GM20000 (cell line): Measurements from ENCODE around the gene SRPX.

ENCODE experiments used
- DNase-seq: peaks from one replicate; pipeline ENCODE4 v3.0.0; 2012; ENCODE audit warnings: low spot score
- CTCF ChIP-seq: IDR thresholded peaks from 2 replicates; pipeline ENCODE4 v1.5.1; 2012; ENCODE audit warnings: mild to moderate bottlenecking, control low read depth; ENCODE audit errors: extremely low read depth, missing control alignments

Gene SRPX

GRCh38 chrX:38221391-38221929 lies 789 bp upstream of the SRPX start:
- no peak for TF ChIP-seq CTCF
- DNase-seq = no peak

- peak; percentile 23 for DNase-seq
- TF ChIP-seq CTCF = peak; percentile 10
Measured at GRCh38 chrX:38220024-38220414, 652 bp downstream of the SRPX start.

- DNase-seq = no peak
- no peak for TF ChIP-seq CTCF
Measured at GRCh38 chrX:38216642-38217041, 4.0 kb downstream of the SRPX start.

- TF ChIP-seq CTCF = no peak
- no peak for DNase-seq
Measured at GRCh38 chrX:38214551-38215531, 5.8 kb downstream of the SRPX start.

GRCh38 chrX:38214044-38214443 lies 6.6 kb downstream of the SRPX start:
- DNase-seq = no peak
- no peak for TF ChIP-seq CTCF

- TF ChIP-seq CTCF = no peak
- no peak for DNase-seq
Measured at GRCh38 chrX:38211891-38212635, 8.6 kb downstream of the SRPX start.

GRCh38 chrX:38206542-38206941 lies 14.1 kb downstream of the SRPX start:
- no peak for DNase-seq
- no peak for TF ChIP-seq CTCF
